Upper lobe of left lung (tissue), 4 donors: ENCODE results near the gene ZBBX.

Experiments used
- POLR2A ChIP-seq, 4 donors: fragments of 450-650 bp; IDR thresholded peaks; one replicate each; pipeline ENCODE4 v1.5.1; 2016 to 2017; ENCODE audit warnings: antibody characterized with exemption in 4 of 4, mild to moderate bottlenecking in 2 of 4
- TF ChIP-seq, protein P1 (sequence below), 6 experiments: fragments of 450-650 bp in 4 of 6; fragments of 200-600 bp in 2 of 6; sonication (generic) in 2 of 6; IDR thresholded peaks; one replicate each; pipeline ENCODE4 v1.5.1; 2016 to 2019; ENCODE audit warnings: antibody characterized with exemption in 6 of 6

DNA sequence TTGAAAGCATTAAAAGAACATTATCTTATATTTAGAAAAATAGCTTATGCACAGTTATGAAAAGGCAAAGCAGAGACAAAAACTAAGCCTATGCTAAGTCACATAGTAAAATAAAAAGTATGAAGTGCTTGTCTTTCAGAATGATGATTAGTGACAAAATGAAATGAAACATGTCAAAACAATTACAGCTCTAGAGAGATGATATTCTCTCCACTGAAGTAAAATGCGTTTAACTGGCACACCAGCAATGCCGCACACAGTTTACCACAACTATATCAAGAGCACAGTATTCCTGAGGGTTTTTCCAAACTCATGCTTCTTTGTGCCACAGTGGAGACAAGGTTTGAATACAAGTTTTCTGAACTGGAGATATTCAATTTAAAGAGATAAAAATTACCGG is 2.1 kb upstream of the ZBBX start:
- TF ChIP-seq, protein P1, sequence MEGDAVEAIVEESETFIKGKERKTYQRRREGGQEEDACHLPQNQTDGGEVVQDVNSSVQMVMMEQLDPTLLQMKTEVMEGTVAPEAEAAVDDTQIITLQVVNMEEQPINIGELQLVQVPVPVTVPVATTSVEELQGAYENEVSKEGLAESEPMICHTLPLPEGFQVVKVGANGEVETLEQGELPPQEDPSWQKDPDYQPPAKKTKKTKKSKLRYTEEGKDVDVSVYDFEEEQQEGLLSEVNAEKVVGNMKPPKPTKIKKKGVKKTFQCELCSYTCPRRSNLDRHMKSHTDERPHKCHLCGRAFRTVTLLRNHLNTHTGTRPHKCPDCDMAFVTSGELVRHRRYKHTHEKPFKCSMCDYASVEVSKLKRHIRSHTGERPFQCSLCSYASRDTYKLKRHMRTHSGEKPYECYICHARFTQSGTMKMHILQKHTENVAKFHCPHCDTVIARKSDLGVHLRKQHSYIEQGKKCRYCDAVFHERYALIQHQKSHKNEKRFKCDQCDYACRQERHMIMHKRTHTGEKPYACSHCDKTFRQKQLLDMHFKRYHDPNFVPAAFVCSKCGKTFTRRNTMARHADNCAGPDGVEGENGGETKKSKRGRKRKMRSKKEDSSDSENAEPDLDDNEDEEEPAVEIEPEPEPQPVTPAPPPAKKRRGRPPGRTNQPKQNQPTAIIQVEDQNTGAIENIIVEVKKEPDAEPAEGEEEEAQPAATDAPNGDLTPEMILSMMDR (IDR thresholded peaks at IDR 0.05), result no peak
- no peak for TF ChIP-seq POLR2A (IDR thresholded peaks at IDR 0.05)
